GM18499 (cell line): Measurements from ENCODE around the gene UBASH3B.
A peak's percentile ranks its signal among the peaks of the same experiment; 100 is the strongest.
"Not testable (repeated sequence)": the region's sequence is repeated elsewhere in the genome, so short reads cannot be mapped to it uniquely, and the experiment has no call there.

Source experiments
- ATAC-seq: cut with Tn5 transposase; IDR thresholded peaks from one replicate; pipeline ENCODE4 v1.9.1; 2021; ENCODE audit warnings: moderate number of reproducible peaks; ENCODE audit not compliant: insufficient read depth, unreplicated experiment

Gene UBASH3B

DNA sequence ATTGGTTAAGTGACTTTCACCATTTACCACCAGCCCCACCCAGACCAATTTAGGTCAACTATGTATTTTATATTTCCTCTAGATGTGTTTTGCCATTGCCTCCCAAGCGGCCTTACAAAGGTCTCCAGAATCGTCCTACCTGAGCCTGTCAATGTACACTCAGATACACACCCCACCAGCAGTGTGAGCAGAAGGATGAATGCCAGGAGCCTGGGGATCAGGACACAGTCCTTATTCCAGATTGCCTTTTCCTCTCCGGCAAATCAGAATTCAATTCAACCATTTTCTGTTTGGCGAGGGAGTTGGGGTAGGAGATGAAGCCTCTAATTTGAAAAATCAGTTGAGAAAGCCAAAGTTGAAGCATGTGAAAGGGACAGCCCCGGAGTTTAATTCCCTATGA is 147.4 kb downstream of the UBASH3B start:
- no peak for ATAC-seq

GRCh38 chr11:122803306-122803705 is 147.8 kb downstream of the UBASH3B start:
- ATAC-seq, result no peak

GRCh38 chr11:122803716-122804115 is 148.2 kb downstream of the UBASH3B start:
- ATAC-seq, result no peak

GRCh38 chr11:122804161-122804560 is 148.6 kb downstream of the UBASH3B start:
- no peak for ATAC-seq

DNA sequence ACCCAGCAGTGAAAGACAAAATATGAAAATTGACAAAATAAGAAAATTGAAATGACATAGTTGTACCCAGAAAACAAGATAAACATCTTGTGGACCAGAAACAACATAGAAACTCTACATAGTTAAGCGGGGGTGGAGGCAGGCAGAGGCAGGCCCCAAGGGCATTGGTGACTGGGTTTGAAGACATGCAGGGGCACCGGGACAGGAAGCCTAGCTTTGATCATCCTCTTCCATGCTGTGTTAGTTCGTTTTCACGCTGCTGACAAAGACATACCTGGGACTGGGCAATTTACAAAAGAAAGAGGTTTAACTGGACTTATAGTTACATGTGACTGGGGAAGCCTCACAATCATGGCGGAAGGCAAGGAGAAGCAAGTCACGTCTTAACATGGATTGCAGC is 149.3 kb downstream of the UBASH3B start:
- no peak for ATAC-seq

GRCh38 chr11:122807731-122808477 is 152.4 kb downstream of the UBASH3B start:
- ATAC-seq, result no peak

DNA sequence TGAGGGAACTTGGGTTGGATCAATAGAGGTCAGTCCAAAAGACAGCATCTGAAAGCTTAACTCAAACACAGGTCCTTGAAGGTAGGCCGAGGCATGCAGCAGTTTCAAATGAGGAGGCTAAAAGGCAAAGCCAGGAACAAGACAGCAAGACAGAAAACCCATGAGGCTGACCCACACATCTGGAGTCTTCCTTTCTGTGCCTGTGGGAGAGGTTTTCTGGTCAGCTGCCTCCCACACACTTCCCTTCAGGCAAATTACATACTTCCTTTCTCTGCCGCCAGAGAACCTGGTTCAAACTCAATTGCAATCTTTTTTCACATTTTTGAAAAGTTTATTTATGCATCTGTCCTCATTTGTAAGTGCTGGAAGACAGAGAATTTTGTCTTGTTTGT is 153.0 kb downstream of the UBASH3B start:
- peak; percentile 69 for ATAC-seq

GRCh38 chr11:122809866-122810265 is 154.3 kb downstream of the UBASH3B start:
- no peak for ATAC-seq

DNA sequence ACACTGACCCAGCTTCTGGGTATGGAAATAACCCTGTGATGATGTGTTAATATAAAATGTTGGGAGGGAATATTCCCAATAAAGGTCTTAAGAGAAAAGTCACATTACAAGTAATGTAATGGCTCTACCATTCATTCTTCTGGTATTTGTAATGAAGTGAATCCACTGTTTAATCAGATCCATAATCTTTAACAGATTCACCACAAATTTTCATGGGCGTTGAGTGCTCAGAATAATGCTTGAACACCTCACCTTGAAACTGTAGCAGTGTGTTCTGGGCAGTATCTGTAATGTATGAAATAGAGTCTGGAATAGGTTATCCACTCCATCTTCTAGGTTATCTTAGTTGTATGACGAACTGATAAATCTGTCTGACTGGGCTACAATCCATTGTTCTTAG is 156.2 kb downstream of the UBASH3B start:
- no peak for ATAC-seq

DNA sequence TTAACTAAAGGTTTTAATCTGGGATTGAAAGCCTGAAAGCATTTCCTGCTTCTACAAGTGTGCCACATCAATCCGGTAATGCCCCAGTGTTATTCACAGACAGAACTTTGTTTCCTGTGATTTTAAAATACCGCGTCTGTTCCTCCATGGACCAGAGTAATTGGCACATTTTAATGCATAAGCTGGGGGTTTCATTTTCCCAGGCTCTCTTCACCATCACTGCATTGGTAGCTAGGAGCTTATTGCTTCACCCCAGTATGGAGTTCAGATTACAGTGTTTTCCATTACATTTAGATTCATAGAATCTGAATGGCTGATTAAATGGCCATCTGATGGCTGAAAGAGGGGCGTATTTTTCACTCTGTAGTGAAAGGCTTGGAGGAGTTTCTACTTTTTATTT is 157.1 kb downstream of the UBASH3B start:
- no peak for ATAC-seq

GRCh38 chr11:122813176-122813893 is 157.8 kb downstream of the UBASH3B start:
- ATAC-seq, result no peak

DNA sequence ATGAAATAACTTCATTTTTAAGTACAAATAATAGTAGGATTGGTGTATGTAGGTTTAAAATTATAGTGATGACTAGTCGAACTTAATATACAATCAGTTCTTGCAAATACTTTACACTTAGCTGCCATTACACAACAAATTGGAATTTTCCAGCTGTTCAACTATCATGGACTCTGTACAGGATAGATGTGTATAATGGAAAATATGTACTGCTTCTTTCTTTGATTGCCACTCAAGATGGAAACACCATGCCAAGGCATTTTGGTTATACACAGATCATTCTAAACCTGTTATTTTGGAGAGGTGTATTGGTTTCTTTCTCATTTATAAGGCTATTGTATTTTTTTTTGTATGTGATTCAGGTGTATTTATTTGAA is 158.4 kb downstream of the UBASH3B start:
- no peak for ATAC-seq

DNA sequence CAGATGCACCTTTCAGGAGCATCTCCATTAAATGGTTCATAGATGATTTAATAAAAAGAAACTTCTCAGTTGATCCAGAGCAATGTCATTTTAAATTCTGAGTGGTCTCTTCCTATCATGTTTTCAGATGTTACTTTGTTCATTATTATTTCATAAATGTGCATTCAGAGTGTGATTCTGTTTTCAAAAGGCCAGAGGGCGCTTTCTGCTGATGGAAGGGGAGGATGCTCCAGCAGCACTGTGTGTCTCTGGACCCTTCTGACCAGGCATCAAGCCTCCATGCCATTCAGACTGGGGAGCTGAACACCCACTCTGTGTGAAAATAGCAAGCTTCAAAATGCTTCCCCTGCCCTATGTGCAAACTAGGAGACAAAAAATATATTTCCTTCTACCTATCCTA is 158.9 kb downstream of the UBASH3B start:
- no peak for ATAC-seq

DNA sequence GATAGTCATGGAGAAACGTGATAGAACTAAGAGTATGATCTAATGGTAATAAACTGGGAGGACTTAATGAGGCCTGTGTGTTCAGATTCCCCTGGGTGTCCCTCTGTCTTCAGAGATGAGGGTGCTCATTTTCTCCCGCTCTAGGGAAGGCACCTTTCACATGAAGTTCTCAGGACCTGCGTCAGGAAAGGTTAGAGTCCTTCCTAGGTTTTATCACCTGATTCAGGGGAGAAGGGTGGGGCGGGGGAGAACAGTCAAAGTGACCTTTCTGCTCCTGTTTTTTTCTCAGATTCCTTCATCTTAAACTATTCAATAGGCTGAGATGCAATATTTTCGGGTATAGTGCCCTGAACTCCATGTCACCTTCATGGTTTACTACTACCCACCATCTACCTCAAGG is 160.4 kb downstream of the UBASH3B start:
- no peak for ATAC-seq

DNA sequence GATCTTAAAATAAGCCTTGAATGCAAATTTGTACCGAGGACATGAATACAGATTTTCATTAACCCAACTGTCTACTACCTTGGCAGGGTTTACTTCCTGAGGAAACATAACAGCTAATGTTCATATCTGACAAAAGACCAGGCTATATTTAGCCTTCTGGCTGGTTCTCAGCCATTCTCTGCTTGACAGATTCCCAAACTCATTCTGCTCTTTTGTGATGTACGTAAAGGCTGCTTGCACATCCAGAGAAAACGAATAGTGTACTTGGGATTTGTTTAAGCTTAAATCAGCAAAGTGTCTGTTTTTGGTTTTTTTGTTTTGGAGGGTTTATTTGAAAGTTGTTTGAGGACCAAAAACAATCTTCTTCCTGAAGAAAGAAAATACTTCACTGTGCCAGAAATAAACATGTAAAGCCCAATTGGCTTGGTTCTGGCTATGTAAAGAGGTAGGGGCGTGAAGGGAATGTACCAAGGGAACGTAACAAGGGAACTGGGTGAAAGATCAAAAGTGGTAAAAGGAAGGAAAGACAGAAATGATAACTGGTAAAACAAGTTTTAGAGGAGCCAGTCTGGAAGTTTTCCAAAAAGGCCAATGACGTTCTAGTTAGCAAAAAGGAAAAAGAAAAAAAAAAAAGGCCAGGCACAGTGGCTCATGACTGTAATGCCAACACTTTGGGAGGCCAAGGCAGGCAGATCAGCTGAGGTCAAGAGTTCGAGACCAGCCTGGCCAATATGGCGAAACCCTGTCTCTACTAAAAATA is 161.4 kb downstream of the UBASH3B start:
- ATAC-seq, result no peak

DNA sequence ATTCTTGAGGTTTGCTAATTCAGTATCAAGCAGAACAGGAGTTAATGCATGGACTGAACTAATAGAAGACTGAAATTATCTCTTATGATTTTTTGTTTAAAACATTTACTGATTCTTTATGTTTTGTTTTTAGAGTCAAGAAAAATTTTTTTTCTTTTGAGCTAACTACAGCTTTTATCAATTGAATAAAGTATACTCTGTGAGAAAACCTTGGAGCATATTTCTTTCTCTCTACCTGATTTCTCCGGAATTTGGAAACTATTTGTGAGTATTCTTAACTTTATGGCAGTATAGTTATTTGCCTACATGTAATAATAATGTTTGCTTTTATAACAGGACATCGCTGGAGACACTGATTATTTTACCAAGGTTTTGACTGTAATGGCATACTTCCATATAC is 164.6 kb downstream of the UBASH3B start:
- ATAC-seq, result no peak

DNA sequence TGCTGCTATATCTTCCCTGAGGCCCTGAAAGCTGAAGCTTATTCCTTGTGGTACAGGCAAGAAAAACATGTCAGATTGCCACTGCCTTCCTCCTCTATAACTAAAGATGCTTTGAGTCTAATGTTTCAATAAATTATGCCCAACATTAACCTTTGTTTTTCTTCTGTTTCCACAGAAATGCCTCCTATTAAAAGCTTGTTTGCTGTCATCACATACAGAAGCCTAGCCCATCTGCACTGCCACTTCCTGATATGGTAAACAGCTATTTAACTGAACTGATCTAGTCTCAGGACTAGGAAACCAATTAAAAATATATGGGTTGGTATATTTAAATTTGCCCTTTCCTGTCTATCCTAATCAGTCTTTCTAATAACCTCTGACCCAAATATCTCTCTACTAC is 165.6 kb downstream of the UBASH3B start:
- ATAC-seq, result no peak

- no peak for ATAC-seq
Observed at GRCh38 chr11:122822241-122822640, 166.7 kb downstream of the UBASH3B start.

DNA sequence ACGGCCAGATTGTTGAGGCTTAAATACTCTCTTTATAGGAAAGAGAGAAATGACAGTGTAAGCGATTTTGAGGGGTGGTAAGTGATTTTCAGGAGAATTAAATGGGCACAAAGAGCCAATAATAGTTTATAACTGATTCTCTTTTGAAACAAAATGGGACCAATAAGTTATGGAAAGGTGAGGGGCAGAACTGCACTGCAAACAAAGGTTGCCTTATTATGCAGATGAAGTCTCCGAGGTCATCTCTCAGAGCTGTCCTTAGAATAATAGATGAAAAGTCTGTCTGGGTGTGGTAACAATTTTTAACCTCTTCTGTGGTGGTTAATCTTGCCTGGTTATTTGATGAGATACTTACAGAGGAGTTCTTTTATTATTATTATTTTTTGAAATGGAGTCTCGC is 168.0 kb downstream of the UBASH3B start:
- no peak for ATAC-seq

GRCh38 chr11:122829371-122829770 is 173.8 kb downstream of the UBASH3B start:
- ATAC-seq, result not testable (repeated sequence)

DNA sequence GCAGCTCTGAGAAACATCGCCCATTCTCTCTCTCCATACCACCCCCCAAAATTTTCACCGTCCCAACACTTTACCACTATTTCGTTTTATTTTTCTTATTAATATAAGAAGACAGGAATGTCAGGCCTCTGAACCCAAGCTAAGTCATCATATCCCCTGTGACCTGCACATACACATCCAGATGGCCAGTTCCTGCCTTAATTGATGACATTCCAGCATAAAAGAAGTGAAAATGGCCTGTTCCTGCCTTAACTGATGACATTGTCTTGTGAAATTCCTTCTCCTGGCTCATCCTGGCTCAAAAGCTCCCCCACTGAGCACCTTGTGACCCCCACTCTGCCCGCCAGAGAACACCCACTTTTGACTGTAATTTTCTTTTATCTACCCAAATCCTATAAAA is 176.8 kb downstream of the UBASH3B start:
- not testable (repeated sequence) for ATAC-seq
